Activated effector memory CD4-positive, alpha-beta T cell treated with Interleukin-2 at 50 U/mL for 16 hours (primary cell): Measurements from ENCODE around the gene TXNDC11.

ENCODE experiments used
- DNase-seq: peaks from one replicate; pipeline ENCODE4 v3.0.0-alpha.2; 2020

The TXNDC11 gene

DNA sequence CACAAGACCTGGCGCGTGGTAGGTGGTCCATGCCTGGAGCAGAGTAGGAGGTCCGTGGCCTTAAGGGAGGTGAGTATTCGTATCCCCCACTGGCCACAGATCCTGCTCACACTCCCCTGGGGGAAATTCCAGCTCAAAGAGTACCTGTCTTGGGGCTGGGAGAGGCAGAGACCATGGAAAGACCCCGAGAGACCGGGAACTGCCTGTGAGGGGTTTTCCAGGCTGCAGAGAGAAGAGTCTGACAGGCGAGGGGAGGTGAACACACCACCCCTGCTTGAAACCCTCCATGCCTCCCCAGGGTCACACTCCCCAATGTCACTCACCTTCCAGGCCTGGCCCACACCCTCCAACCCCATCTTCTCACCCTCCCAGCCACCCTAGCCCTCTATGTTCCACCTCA, 87.0 kb downstream of the TXNDC11 start:
- DNase-seq, result no peak

DNA sequence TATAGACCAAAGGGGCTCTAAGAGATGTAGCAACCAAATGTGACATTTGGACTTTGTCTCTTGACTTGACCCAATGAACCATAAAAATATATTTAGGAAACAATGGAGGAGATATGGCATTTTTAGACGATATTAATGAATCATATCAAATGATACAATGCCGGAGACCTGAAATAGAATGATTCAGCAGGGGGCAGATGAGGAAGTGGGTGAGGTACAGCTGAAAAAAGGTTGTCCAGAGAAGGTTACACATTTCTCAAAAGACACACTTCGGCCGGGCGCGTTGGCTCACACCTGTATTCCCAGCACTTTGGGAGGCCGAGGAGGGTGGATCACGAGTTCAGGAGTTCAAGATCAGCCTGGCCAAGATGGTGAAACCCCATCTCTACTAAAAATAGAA, 90.9 kb downstream of the TXNDC11 start:
- no peak for DNase-seq

DNA sequence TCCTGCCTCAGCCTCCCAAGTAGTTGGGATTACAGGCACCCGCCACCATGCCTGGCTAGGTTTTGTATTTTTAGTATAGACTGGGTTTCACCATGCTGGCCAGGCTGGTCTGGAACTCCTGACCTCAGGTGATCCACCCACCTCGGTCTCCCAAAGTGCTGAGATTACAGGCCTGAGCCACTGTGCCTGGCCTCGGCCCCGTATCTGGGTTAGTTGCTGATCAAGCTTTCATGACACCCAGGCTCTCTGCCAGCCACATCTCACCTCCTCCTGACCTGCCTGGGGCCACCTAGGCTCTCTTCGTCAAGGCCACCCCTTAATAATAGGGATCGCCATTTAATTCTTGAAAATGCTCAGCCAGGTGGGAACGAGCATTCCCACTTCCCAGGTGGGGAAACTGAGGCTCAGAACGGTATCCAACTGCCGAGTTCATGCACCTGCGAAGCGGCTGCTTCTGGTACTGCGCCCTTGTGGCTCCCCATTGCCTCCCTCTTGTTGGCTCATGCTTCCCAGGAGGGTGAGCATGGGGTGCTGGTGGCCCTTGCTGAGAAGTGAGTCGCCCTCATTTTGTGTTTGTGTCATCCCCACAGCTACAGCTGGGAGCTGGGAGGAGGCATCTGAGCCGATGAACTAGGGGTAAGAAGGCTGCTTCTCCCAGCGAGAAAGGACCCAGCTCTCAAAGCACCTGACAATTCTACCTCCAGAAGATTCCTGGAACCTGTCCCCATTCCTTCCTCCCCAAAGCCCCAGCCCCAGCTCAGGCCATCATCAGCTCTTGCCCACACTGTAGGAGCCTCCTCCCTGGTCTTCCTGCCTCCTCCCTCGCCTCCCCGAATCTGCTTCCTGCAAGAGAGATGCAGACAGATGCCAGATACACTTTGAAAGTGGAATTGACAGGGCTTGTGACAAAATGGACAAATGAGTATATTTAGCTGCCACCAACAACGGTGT, 91.7 kb downstream of the TXNDC11 start:
- DNase-seq, result no peak

DNA sequence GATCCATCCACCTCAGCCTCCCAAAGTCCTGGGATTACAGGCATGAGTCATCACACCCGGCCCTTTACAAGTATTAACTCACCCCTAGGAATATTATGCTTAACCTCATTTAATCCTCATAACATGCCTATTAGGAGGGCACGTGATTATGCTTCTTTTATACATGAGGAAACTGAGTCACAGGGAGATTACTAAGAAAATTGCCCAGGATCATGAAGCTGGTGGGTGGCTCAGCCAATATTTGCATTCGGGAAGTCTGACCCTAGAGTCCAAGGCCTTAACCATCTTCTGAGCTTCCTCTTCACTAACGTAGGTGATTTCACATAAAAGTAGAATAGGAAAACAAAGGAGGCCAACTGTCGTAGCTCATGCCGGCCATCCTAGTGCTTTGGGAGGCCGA, 93.4 kb downstream of the TXNDC11 start:
- DNase-seq, result no peak

DNA sequence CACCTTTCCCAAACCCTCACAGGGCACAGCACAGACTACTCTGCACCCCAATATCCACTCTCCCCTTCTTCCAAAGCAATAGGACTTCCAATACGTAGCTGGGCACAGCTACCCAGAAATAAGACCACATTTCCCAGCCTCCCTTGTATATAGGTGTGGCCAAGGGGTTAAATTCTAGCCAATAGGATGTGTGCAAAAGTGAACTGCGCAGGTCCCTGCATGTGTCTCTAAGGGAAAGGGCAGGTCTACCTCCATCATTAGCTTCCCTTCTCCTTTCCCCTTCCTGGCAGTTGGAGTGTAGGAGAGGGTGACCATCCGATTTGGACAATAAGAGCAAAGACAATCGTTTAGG, 99.9 kb downstream of the TXNDC11 start:
- DNase-seq, result no peak

DNA sequence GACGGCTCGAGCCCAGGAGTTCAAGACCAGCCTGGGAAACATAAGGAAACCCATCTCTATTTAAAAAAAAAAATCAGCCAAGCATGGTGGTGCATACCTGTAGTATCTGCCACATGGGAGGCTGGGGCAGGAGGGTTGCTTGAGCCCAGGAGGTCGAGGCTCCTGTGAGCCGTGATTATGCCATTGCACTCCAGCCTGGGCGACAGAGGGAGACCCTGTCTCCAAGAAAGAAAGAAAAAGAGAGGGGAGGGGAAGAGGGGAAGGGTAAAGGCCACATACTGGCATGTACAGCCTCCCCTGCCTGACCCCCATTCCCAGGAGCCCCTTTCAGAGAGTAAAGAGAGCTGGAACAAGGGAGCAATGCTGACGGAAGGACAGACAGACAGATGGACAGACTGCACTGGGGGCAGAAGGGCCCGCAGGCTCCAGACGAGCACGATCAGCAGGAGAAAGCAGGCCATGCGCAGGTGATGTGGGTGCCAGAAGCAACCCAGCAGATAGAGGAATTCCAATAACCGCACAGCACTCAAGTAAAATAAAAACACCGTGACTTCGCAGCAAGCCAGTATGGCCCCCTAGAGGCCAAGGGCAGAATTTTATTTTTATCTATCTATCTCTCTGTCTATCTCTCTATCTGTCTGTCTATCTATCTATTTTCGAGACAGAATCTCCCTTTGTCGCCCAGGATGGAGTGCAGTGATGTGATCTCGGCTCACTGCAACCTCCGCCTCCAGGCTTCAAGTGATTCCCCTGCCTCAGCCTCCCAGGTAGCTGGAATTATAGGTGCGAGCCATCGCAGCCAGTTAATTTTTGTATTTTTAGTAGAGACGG, 101.5 kb downstream of the TXNDC11 start:
- peak; percentile 14 for DNase-seq

DNA sequence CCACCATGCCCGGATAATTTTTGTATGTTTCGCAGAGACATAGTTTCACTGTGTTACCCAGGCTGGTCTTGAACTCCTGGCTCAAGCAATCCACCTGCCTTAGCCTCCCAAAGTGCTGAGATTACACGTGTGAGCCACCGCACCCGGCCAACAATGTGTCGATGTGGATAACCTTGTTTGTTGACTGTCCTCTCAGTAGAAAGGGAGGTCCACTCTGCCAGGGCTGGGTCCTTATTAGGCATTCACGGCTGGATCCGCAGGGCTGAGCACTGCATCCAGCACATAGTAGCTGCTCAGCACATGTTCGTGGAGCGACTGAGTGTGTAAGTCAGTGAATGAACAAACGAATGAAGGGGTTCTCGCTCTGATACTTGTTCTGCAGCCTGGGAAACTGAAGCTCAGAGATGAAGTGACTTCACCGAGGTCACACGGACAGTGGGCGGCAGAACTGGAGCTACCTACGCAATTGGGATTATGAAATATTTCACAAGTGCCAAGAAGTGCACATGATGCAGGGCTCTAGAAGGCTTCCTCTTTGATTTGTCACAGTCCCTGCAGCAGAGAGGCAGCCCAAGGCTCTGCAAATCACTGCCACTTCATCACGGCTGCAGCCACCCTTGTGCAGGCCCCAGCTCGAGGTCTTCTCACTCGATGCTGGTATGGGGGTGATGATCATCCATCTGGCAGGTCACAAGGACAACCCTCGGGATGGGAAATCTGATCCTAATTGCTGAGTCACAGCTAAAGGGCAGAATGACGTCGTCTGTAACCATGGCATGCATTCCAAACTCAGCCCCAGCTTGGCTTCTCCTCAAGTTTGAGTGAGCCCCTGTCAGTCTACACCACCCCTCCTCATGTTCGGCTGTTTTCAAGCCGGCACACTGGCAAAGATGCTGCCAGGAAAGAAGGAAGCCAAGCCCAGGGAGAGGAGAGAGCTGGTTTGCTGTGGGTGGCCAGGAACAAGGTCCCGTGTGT, 102.4 kb downstream of the TXNDC11 start:
- no peak for DNase-seq

DNA sequence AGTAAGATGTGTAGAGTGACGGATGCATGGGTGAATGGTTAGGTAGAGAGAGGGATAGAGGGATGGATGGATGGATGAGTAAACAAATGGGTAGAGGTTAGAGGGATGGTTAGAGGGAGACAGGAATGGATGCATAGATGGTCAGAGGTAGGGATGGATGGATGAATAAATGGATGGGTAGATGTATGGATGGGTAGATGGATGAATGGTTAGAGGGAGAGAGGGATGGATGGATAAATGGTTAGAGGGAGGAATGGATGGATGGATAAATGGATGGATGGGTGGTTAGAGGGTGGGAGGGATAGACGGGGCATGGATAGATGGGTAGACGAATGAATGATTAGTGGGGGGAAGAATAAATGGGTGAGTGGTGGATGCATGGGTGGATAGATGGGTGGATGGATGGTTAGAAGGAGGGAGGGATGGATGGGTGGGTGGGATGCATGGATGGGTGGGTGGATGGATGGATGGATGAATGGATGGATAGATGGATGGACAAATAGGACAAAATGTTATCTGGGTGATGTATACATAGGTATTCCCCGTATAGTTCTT, 103.6 kb downstream of the TXNDC11 start:
- DNase-seq, result no peak

DNA sequence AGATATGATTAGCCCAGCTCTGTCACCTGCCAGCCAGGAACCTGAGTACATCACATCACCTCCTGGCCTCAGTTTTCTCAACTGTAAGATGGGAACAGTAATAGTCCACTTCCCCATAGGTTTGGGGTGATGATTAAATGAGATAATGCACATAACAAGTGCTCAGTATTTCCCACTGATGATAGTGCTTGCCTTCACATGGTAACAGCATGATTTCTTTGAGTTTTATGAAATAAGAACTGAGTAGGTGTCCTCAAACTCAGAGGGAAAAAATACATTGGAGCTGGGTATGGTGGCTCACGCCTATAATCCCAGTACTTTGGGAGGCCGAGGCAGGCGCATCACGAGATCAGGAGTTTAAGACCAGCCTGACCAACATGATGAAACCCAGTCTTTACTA, 104.5 kb downstream of the TXNDC11 start:
- no peak for DNase-seq

DNA sequence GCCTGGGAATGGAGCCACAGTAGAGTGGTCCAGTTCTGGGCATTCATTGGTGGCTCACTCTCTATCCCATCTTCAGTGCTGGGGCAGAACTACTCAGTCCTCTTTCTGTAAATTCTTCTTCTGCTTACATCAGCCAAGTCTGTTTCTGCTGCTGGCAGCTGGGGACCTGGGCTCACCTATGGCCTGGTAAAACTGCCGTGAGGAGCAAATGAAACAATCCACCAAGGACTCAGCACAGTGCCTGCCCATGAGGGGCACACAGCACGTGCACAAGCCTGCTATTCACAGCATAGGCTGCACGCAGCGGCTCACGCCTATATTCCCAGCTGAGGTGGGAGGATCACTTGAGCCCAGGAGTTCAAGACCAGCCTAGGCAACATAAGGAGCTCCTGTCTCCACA, 105.3 kb downstream of the TXNDC11 start:
- DNase-seq, result no peak

DNA sequence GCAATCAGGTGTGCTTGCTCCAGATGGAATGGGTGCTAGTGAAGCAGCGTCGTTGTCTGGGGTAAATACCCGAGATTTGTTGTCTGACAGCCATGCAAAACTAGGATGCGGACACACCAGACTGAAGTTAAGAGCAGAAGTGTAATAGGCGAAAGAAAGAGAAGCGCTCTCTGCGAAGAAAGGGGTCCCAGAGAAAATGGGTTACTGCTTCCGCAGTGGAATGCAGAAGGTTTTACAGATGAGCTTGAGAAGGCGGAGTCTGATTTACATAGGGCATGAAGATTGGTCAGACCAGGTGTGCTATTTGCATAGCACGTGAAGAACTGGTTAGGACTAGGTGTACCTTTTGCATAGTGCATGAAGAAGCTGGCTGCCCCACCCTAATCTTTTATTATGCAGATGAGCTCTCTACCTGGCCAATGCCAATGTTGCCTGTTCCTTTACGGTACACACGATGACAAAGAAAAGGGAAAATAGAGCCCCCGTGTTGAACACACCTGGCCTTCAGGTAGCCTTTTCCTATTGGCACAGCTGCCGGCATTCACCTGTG, 106.4 kb downstream of the TXNDC11 start:
- no peak for DNase-seq

DNA sequence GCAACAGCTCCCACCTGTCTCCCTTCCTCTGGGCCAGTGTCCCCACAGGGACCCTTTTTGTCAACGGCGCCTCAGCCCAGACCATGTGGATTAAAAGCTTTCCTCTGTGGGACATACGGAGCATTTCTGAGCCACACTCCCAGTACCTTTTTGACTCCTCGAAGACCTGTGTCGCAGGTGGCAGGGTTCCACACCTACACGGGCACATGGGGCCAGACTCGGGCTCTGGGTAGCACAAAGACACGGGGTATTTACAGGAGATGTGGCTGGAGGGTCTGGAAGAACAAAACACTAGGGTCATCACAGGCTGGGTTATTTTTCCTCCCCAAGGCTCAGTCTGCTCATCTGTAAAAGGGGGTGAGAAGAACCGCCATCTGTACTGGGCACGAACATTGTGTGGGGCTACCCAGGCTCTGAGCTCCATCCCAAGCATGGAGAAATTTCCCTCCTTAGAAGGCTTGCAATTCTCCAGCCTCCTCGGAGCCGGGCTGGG, 106.9 kb downstream of the TXNDC11 start:
- no peak for DNase-seq

DNA sequence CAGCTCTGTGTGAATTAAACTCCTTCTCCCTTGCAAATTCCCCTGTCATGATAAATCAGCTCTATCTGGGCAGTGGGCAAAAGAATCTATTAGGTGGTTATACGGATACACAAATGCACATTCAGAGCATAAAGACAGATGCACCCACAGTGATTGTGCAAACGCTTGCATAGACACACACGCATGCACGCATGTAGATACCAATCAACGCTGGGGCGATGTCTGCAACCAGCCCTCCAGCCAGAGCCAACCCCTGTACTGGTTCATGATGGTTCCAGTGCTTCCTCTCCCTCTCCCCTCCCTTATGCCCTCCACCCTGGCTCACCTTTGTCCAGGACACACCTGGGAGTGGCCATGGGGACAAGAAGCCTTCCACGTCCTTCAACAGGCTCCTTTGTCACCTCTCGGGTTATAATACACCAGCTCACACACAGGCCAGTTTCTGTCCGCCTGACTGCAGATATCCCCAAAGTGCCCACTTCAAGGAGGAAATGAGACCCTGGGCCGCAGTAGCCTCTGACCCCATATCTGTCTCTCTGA, 107.5 kb downstream of the TXNDC11 start:
- no peak for DNase-seq

DNA sequence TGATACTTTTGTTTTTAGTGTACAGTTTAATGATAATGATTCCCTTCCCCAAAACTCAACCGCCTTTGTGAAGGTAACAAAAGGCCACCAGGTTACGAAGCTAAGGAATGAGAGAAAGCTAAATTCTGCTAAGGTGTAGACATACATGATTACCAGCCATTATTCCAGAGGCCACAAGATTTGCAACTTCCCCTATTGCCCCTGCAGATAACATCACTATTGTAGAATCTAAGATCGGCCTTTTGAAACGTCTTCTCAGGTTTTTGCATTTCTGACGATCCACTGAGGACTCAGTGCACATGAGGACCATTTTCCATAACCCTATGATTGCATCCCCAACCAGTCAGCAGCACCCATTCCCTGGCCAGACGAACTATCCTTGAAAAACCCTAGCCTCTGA, 108.3 kb downstream of the TXNDC11 start:
- DNase-seq, result no peak

DNA sequence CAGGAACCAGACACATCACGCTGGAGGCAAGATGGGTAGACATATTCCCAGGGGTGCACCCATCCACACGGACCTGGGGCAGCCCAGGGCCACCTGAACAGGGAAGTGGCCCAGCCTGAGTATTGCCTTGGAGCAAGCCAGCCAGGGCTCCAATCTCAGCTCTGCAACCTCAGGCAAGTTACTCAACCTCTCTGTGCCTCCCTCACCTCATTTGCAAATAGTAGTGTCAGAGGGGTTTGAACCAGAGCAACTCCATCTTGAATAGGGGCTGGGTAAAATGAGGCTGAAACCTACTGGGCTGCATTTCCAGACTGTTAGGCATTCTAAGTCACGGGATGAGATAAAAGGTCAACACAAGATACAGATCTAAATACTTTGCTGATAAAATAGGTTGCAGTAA, 109.5 kb downstream of the TXNDC11 start:
- no peak for DNase-seq

DNA sequence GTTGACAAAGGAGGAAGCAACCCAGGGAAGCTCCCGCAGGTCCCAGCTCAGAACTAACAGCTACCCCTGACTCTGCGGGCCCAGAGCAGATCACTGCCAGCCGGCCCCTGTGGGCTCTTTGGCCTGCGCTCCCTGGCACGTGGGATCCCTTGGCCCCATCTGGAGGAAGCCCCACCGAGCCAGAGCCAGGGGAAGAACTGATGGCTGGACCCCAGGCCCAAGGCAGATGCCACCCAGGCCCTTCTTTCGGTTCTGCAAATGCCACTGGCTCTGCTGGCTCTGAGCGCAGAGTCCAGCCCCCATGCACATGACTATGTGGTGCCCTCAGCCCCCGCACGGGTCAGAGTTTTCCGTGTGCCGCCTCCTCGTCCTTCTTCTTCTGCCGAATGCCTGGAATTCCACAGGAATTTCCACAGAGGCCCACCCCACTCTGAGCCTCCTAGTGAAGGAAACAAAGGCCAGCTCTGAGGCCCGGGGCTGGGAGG, 110.2 kb downstream of the TXNDC11 start:
- DNase-seq, result no peak

DNA sequence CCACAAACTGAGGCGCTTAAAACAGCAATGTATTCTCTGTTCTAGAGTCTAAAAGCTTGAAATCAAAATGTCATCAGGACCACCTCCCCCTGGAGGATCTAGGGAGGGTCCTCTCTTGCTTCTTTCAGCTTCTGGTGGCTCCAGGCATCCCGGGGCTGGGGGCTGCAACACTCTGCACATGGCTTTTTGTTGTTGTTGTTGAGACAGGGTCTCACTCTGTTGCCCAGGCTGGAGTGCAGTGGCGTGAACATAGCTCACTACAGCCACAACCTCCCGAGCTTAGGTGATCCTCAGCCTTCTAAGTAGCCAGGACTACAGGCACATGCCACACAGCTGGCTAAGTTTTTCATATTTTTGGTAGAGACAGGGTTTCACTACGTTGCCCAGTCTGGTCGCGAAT, 111.4 kb downstream of the TXNDC11 start:
- DNase-seq, result no peak

DNA sequence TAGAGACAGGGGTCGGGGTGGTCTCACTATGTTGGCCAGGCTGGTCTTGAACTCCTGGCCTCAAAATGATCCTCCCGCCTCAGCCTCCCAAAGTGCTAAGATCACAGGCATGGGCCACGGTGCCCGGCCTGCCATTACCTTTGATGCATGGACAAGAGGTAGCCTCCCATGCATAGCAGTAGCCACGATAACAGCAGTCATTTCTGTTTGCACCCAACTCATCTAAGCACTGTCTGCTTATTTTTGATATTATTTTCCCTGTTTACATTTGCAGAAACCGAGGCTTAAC, 111.9 kb downstream of the TXNDC11 start:
- DNase-seq, result no peak

DNA sequence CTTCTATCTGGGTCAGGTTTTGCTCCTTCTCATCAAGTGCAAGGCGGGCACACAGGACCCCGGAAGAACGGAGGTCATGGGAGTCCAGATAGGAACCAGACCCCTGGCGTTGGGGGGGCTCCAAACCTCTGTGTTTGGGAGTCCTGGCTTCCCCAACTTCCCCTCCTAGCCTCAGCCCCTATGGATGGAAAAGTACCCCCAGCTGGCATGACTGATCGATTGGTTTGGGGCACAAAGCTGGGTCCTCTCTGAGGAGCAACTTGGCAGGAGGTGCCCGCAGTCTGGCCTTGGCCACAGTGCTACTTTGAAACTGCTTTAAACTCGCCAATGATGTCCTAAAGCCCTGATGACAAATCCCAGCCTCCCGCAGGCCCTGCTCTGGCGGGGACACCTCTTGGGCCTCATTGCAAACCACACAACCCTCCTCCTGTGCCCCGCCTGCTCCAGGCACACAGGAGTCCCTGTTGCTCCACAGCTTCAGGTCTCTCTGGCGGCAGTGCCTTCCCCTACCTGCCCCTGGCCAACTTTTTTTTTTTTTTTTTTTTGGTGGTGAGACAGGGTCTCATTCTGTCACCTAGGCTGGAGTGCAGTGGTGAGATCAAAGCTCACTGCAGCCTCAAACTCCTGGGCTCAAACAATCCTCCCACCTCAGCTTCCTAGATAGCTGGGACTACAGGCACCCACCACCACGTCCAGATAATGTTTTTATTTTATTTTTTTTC, 112.5 kb downstream of the TXNDC11 start:
- no peak for DNase-seq
